Cardiac septum (tissue), 1 donor: Measurements from ENCODE around the gene CRYGA. TPM values are rescaled to one million over a fixed set of nuclear protein-coding genes. Genes with fewer than 3 reads are reported as not detected.
"Not testable (repeated sequence)": the region's sequence is repeated elsewhere in the genome, so short reads cannot be mapped to it uniquely, and the experiment has no call there.

Source experiments
- DNase-seq: peaks from one replicate; pipeline ENCODE4 v3.0.0-alpha.2; 2020; ENCODE audit warnings: low spot score
- intact Hi-C: fragments of 100-400 bp; cut with DNase I; formaldehyde crosslinking; loops from one replicate; pipeline ENCODE4 v1.14.0; 2022
- total RNA-seq: library from RNA; stranded (reverse); fragmentation: NEBNext Ultra II Directional; extraction: Animal tissue kit (Norgen Biotek cat#: 25700); gene quantifications from one replicate; pipeline ENCODE4 v1.2.1, GENCODE V29; 2021
- donor health status: DM: no; HTN: no; CAD: no.

CRYGA gene
- total RNA-seq, 1 donor from 2014 or later, result not detected

GRCh38 chr2:208174144-208174543 is 10.8 kb upstream of the CRYGA start:
- intact Hi-C loops, result no loop called here
- no peak for DNase-seq

GRCh38 chr2:208172125-208172524 is 8.7 kb upstream of the CRYGA start:
- intact Hi-C loops, result no loop called here
- no peak for DNase-seq

- DNase-seq, result no peak
- intact Hi-C loops, result no loop called here
Observed at GRCh38 chr2:208164951-208165755, 1.8 kb upstream of the CRYGA start.

DNA sequence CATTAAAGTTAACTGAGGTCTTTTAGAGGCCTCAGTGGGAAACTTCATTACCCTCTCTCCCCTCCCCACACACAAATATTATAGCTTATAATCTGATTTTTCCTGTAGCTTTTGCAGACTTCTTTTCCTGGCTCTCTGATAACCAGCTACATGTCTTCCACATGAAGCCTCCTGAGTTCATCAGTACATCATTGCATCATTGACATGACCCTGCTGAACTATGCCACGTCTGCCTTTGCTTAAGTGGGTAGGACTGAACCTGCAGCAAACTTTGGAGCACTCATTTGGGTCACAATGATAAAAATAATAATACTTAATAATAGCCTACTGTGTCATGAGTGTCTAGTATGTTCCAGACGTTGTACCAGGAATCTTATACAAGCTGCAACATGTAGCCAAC is 7.0 kb downstream of the CRYGA start:
- intact Hi-C loops, result no loop called here

GRCh38 chr2:208153156-208153555 is 10.2 kb downstream of the CRYGA start:
- intact Hi-C loops, result no loop called here
- no peak for DNase-seq

More for the DNA sequence above, 7.0 kb downstream of the CRYGA start:
- DNase-seq, result no peak

GRCh38 chr2:208150956-208151355 is 12.4 kb downstream of the CRYGA start:
- intact Hi-C loops, result no loop called here
- DNase-seq, result no peak

DNA sequence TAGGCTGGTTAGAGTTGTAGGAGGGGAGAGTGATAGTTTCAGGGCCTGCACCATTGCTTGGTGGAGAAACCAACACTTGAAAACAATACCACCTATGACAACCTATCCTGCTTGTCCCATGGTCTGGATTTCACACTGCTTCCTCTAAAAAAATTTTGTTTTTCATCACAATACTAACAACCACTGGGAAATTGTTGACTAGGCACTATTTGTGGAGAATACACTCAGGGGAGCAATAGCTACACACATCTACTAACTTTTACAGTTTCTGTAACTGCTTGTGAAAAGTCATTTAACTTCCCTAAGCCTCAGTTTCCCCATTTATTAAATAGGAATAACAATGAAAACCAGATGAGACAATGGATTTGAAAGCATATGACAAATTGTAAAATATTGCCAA is 13.3 kb downstream of the CRYGA start:
- DNase-seq, result no peak
- intact Hi-C loops, result no loop called here

DNA sequence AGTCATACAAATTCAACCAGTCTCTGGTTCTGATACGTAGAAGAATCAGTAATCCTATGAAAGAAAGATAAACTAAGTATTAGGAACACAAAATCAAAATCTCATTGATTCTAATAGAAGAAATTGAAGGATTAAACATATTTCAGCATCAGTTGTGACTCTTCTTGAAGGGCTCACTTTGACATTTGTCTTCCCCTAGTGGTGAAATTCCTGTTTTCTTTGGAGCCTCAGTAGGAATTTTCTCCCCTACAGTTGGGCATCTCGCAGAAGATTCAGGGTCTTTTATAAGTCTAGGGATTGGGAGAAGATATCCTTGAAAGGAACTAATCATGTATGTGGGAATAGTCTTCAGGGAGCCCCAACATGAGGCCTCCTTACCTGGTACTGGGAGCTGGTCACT is 14.6 kb downstream of the CRYGA start:
- intact Hi-C loops, result no loop called here
- DNase-seq, result no peak

DNA sequence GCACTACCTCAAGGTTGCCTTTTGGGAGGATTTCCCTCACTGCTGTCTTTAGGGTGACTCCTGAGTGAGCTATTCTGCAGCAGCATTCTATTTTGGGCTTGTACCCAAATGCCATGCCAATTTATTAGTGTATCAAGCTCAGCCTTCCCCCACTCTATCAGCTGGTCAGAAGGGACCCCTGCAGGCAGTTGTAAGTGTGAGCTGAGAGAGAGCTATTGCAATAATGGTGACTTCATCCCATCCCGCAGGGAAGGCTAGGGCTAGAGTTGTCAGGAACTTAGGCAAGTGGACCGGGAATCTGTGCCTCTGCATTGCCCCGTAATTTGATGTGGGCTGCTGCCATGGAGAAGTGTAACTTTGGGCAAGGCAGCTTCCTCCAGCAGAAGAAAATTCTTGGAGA is 15.6 kb downstream of the CRYGA start:
- DNase-seq, result no peak
- intact Hi-C loops, result no loop called here

DNA sequence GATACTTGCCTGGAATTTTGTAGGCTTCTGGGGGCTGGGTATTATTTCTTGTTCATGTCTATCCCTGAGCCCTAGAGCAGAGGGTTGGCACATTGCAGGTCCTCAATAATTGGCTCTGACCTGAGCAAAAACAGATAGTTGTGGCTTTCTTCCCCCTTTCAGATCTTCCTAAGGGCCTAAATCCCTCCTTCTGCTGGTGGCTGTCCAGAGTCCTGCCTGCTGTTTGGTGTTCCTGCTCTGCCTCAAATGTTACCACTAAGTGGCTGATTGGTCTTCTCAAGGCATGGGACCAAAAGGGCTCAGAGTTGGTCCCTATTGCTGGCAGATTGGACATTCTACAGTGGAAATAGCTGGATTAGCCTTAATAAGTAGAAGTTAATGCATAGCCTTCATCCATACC is 16.4 kb downstream of the CRYGA start:
- intact Hi-C loops, result no loop called here

DNA sequence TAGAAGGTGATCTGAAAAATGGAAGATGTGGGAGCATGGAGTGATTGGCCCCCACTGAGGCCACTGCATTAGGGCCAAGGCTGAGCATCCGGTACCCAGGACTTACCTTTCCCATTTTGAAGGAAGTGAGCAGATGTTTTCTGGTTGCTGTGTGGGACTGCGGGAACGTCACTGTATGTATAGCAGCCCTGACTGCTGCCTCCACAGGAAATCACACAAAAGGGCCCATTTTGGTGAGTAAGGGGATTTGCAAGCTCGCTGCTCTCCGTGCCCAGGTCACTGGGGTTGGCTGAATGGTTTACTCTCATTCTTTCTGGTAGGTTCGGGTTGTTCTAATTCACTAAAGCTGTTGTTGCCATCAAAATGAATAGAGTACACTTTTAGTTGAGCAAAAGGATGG is 17.4 kb downstream of the CRYGA start, which contains the start of gene CRYGB:
Gene CRYGB (minus strand): TSS at position 153 of the 400 bp plus-strand sequence. CDS start 38 bp downstream, at position 115.
- no peak for DNase-seq
- intact Hi-C loops, result no loop called here

More for the DNA sequence above, 16.4 kb downstream of the CRYGA start:
- DNase-seq, result no peak

GRCh38 chr2:208142925-208143799 is 20.2 kb downstream of the CRYGA start:
- DNase-seq, result no peak
- intact Hi-C loops, result no loop called here

- DNase-seq, result no peak
- intact Hi-C loops, result no loop called here
Observed at GRCh38 chr2:208142240-208142924, 21.0 kb downstream of the CRYGA start.

- intact Hi-C loops, result no loop called here
Observed at GRCh38 chr2:208139447-208139846, 23.9 kb downstream of the CRYGA start.

DNA sequence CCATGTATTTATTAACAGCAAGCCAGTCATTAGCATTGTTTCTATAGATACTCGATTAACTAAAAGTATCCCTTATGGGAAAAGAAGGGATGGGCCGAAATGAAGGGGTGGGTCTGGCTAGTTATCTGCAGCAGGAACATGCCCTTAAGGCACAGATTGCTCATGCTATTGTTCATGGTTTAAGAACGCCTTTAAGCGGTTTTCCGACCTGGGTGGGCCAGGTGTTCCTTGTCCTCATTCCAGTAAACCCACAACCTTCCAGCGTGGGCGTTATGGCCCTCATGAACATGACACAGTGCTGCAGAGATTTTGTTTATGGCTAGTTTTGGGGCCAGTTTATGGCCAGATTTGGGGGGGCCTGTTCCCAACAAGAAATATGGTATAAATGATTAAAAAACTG is 25.1 kb downstream of the CRYGA start:
- DNase-seq, intact Hi-C loops: not testable (repeated sequence)

More at GRCh38 chr2:208139447-208139846, 23.9 kb downstream of the CRYGA start:
- DNase-seq, result no peak

- no peak for DNase-seq
- intact Hi-C loops, result no loop called here
Observed at GRCh38 chr2:208136716-208137094, 26.7 kb downstream of the CRYGA start.

DNA sequence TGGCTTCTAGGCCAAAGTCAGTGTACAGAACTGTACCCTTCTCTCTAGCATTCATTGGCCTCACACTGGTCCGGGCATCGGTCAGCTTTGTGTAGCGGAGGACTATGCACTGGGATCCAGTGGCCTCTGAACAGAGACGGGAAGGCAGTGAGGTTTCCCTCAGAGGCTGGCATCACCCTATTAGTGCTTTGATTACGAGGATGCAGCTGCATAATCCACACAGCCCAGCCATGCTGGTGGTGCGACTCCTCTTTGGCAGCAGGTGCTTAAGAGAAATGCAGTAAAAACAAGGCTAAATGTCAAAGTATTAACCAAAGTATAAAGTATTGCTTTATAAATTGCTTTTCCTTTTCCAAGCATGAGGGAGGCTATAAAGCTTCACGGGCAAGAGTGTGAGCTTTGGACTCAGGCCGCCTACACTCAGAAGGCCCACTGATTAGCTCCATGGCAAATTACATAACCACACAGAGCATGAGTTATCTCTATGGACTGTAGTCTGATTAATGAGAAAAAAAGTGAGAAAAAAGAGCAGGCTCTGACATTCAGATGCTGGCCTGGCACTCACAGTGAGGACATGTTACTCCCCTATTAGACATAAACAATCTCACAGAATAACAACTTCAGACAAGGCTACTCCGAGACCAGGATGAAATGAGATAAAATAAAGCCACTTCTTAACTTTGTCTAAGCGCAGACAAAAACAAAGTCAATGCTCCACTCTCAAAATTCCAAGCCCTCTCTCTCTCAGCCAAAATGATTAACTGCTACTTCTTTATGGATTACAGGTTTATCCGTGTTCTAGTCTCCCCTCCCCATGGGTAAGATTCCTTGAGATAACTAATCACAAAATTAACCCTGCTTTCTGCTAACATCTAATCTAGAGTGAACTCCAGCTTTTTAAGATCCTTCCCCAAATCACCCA is 27.3 kb downstream of the CRYGA start:
- no peak for DNase-seq

GRCh38 chr2:208134928-208135586 is 28.3 kb downstream of the CRYGA start:
- intact Hi-C loops, result no loop called here
- no peak for DNase-seq

More for the DNA sequence above, 27.3 kb downstream of the CRYGA start:
- intact Hi-C loops, result no loop called here
